Keratinocyte (primary cell): ENCODE results near the gene SMAD3. TPM values are rescaled to one million over a fixed set of nuclear protein-coding genes. Genes with fewer than 3 reads are reported as not detected.

Experiments used
- DNase-seq: peaks from one replicate; pipeline ENCODE4 v3.0.0-alpha.2; 2011; ENCODE audit warnings: low read depth, missing footprints, low spot score
- FAIRE-seq: peaks from 2 replicates; lab custom pipeline; 2011; peaks lifted over from hg19 to GRCh38; lab: Jason Lieb, UNC
- H2AFZ ChIP-seq: 2 replicates; pipeline ENCODE4 v1.6.0; 2012; ENCODE audit warnings: low read length, control low read depth, inconsistent platforms; ENCODE audit not compliant: control insufficient read depth
- H3K27ac ChIP-seq: 2 replicates; pipeline ENCODE4 v1.5.1; 2011; ENCODE audit warnings: low read length; ENCODE audit not compliant: control insufficient read depth, insufficient read depth
- H3K27me3 ChIP-seq: 3 replicates; pipeline ENCODE4 v1.6.0; 2011; ENCODE audit warnings: low read length; ENCODE audit not compliant: control insufficient read depth, insufficient read depth; ENCODE audit errors: extremely low read depth
- H3K36me3 ChIP-seq, 2 experiments: 2 replicates in 1 of 2; 3 replicates in 1 of 2; pipeline ENCODE4 v1.5.1; 2011; ENCODE audit warnings: low read length in 2 of 2, mild to moderate bottlenecking in 1 of 2; ENCODE audit not compliant: control insufficient read depth in 2 of 2, insufficient read depth in 2 of 2; ENCODE audit errors: extremely low read depth in 1 of 2
- H3K4me1 ChIP-seq: 3 replicates; pipeline ENCODE4 v1.5.1; 2011; ENCODE audit warnings: low read length; ENCODE audit not compliant: control insufficient read depth, insufficient read depth; ENCODE audit errors: extremely low read depth
- H3K4me2 ChIP-seq: 3 replicates; pipeline ENCODE4 v1.6.0; 2011; ENCODE audit warnings: low read depth, low read length; ENCODE audit not compliant: control insufficient read depth, insufficient read depth; ENCODE audit errors: extremely low read depth
- H3K4me3 ChIP-seq, 3 experiments: fragments of 200-600 bp in 1 of 3; sonication (generic) in 1 of 3; 2 replicates in 2 of 3; 3 replicates in 1 of 3; pipeline ENCODE4 v1.5.1; 2011 to 2016; ENCODE audit warnings: low read length in 3 of 3, mild to moderate bottlenecking in 3 of 3, control low read depth in 2 of 3, inconsistent platforms in 1 of 3, low read depth in 1 of 3, mixed read lengths in 1 of 3, mixed run types in 1 of 3, moderate library complexity in 1 of 3; ENCODE audit not compliant: control insufficient read depth in 2 of 3, insufficient read depth in 2 of 3; ENCODE audit errors: extremely low read depth in 1 of 3
- H3K79me2 ChIP-seq: 2 replicates; pipeline ENCODE4 v1.6.0; 2012; ENCODE audit warnings: low read length; ENCODE audit not compliant: control insufficient read depth, insufficient read depth
- H3K9ac ChIP-seq: 3 replicates; pipeline ENCODE4 v1.6.0; 2011; ENCODE audit warnings: low read length; ENCODE audit not compliant: control insufficient read depth, insufficient read depth; ENCODE audit errors: extremely low read depth
- H3K9me1 ChIP-seq: 3 replicates; pipeline ENCODE4 v1.6.0; 2011; ENCODE audit warnings: low read length; ENCODE audit not compliant: control insufficient read depth, insufficient read depth; ENCODE audit errors: extremely low read depth
- H3K9me3 ChIP-seq: 2 replicates; pipeline ENCODE4 v1.5.1; 2012; ENCODE audit warnings: low read depth, low read length; ENCODE audit not compliant: control insufficient read depth
- H4K20me1 ChIP-seq: 3 replicates; pipeline ENCODE4 v1.6.0; 2011; ENCODE audit warnings: low read length; ENCODE audit not compliant: control insufficient read depth, insufficient read depth; ENCODE audit errors: extremely low read depth
- EZH2 ChIP-seq: IDR thresholded peaks from one replicate; pipeline ENCODE4 v1.6.1; 2012; ENCODE audit warnings: inconsistent platforms, mild to moderate bottlenecking, low read length, moderate library complexity
- dilution Hi-C: fragments of 300-500 bp; cut with MboI; formaldehyde crosslinking; loops from one replicate; pipeline ENCODE4 v1.7.0; 2020; ENCODE audit warnings: low sequenced_read_pairs; ENCODE audit not compliant: extremely low pct_ligation_motif_present
- polyA plus RNA-seq, 5 experiments: library from polyadenylated mRNA; depleted of rRNA in 3 of 5; stranded (reverse) in 3 of 5; stranded (forward) in 1 of 5; unstranded in 1 of 5; fragments of >200 nt; gene quantifications; 1 replicate in 1 of 5; 2 replicates in 3 of 5; 3 replicates in 1 of 5; pipeline versions ENCODE4 v1.2.1 to v1.2.3, GENCODE V29; 2011 to 2012; ENCODE audit warnings: missing spikeins in 2 of 5, low read depth in 1 of 5, low replicate concordance in 1 of 5
- TF ChIP-seq, protein P1 (sequence below), 3 experiments: IDR thresholded peaks in 1 of 3; conservative IDR thresholded peaks in 1 of 3; optimal IDR thresholded peaks in 1 of 3; 2 replicates in 2 of 3; 3 replicates in 1 of 3; pipeline versions ENCODE3 to v1.5.1; 2011; ENCODE audit warnings: low read length in 3 of 3, mild to moderate bottlenecking in 3 of 3, moderate library complexity in 2 of 3, control low read depth in 1 of 3, inconsistent platforms in 1 of 3; ENCODE audit not compliant: insufficient read depth in 2 of 3; ENCODE audit errors: extremely low read depth in 1 of 3

Gene SMAD3
- polyA plus RNA-seq, 1 donor (not counting 4 experiments of a cell fraction or from before 2014, with no cell fraction given) = 33.7 TPM

DNA sequence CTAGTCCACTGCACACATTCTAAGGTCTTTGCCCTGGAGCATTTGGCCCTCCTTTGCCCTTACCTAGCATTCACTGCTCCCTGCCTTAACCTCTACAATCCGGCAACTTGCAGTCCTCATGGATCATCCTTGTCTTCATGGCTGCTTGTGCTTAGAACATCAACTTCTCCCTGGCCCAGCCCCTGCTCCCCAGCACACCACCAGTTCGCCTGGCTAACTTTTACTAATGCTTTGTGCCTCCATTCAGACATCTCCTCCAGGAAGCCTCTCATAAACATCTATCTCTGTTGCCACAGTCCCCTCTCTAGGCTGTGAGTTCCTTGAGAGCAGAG is 131.9 kb downstream of the SMAD3 start:
- TF ChIP-seq EZH2 = no peak
- Histone ChIP-seq H3K9ac (no peak overlapping the region), H4K20me1 (no peaks in the 10 kb centered on the region), H3K79me2 (no peaks in the 10 kb centered on the region), H3K4me3 (no peak overlapping the region), H3K4me2 (no peak overlapping the region), H3K9me1 (no peaks in the 10 kb centered on the region), H3K9me3 (no peaks in the 10 kb centered on the region), H3K27me3 (no peaks in the 10 kb centered on the region), H3K4me1 (no peaks in the 10 kb centered on the region), H3K27ac (no peak overlapping the region), H3K36me3 (peaks cover 14 to 23% of the 10 kb centered on the region in 2 experiments), H2AFZ (no peak overlapping the region)
- dilution Hi-C loops = no loop called here
- DNase-seq (no peak), FAIRE-seq (no peak)

DNA sequence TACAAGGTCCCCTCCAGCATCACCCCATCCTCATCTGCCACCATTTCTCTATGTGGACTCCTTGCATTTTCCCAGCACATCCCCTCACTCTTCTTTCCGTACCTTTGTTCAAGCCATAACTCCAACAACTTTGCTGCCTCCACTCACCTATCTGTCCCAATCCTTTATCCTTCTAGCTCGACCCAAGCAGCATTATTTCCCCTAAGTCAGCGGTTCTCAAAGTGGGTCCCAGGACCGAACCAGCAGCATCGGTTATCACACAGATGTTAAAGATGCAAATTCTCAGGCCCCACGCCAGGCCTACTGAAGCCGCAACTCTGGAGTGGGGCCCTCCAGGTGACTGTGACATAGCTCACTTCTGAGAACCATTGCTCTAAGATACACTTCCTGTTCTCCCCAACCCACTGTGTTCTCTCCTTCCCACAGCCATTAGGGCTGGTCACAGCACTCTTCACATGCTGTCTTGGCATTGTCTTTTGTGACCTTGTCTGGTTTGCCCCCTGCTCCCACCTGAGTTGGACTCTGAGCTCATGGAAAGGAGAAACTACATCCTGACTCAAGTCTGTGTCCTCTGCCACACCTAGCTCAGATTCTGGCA is 132.9 kb downstream of the SMAD3 start:
- H3K4me3 ChIP-seq = no peak overlapping the region
- no peak overlapping the region for H3K27ac ChIP-seq
- dilution Hi-C loops = no loop called here
- no peak overlapping the region for H3K9ac ChIP-seq
- H3K27me3 ChIP-seq = no peaks in the 10 kb centered on the region
- no peaks in the 10 kb centered on the region for H4K20me1 ChIP-seq
- peaks cover 12 to 17% of the 10 kb centered on the region in 2 experiments for H3K36me3 ChIP-seq
- FAIRE-seq (no peak), DNase-seq (no peak)
- no peaks in the 10 kb centered on the region for H3K4me1 ChIP-seq
- no peaks in the 10 kb centered on the region for H3K79me2 ChIP-seq
- H3K9me1 ChIP-seq = no peaks in the 10 kb centered on the region
- H3K9me3 ChIP-seq = no peaks in the 10 kb centered on the region
- no peak overlapping the region for H3K4me2 ChIP-seq
- TF ChIP-seq EZH2 = no peak
- TF ChIP-seq, protein P1, sequence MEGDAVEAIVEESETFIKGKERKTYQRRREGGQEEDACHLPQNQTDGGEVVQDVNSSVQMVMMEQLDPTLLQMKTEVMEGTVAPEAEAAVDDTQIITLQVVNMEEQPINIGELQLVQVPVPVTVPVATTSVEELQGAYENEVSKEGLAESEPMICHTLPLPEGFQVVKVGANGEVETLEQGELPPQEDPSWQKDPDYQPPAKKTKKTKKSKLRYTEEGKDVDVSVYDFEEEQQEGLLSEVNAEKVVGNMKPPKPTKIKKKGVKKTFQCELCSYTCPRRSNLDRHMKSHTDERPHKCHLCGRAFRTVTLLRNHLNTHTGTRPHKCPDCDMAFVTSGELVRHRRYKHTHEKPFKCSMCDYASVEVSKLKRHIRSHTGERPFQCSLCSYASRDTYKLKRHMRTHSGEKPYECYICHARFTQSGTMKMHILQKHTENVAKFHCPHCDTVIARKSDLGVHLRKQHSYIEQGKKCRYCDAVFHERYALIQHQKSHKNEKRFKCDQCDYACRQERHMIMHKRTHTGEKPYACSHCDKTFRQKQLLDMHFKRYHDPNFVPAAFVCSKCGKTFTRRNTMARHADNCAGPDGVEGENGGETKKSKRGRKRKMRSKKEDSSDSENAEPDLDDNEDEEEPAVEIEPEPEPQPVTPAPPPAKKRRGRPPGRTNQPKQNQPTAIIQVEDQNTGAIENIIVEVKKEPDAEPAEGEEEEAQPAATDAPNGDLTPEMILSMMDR (optimal IDR thresholded peaks at IDR 0.05 in 1 of 3, IDR thresholded peaks at IDR 0.05 in 1 of 3, conservative IDR thresholded peaks at IDR 0.05 in 1 of 3; ENCODE audit: extremely low read depth in 1 of 3, insufficient read depth in 2 of 3, low read length in 3 of 3) = no peak
- H2AFZ ChIP-seq = no peak overlapping the region

DNA sequence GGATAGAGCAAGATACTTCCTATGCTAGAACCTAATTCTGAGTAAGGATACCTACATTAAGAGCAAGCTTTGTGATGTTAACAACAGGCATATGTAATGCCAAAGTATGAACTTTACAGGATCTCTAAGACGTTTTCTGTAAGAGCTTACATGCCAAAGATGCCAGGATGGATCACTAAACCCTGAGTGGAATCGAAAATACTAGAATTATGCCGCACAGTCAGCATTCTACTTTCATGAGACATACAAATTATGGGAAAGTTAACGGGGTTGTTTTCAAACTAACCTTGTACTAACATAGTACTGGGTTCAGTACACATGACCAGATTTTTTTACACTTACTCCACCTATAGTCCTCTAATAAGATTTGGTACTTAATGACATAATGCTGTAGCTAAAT is 134.0 kb downstream of the SMAD3 start:
- DNase-seq (no peak), FAIRE-seq (no peak)
- dilution Hi-C loops = no loop called here
- H3K4me1 ChIP-seq = no peaks in the 10 kb centered on the region
- no peaks in the 10 kb centered on the region for H3K79me2 ChIP-seq
- no peak overlapping the region for H2AFZ ChIP-seq
- H3K36me3 ChIP-seq = peaks cover 10 to 16% of the 10 kb centered on the region in 2 experiments
- no peaks in the 10 kb centered on the region for H3K9me3 ChIP-seq
- H3K4me2 ChIP-seq = no peak overlapping the region
- H3K9me1 ChIP-seq = no peaks in the 10 kb centered on the region
- H4K20me1 ChIP-seq = no peaks in the 10 kb centered on the region
- H3K4me3 ChIP-seq = no peak overlapping the region
- no peaks in the 10 kb centered on the region for H3K27me3 ChIP-seq
- no peak for TF ChIP-seq EZH2
- TF ChIP-seq, protein P1 (optimal IDR thresholded peaks at IDR 0.05 in 1 of 3, IDR thresholded peaks at IDR 0.05 in 1 of 3, conservative IDR thresholded peaks at IDR 0.05 in 1 of 3; ENCODE audit: extremely low read depth in 1 of 3, insufficient read depth in 2 of 3, low read length in 3 of 3) = no peak
- H3K9ac ChIP-seq = no peak overlapping the region
- H3K27ac ChIP-seq = no peak overlapping the region
